ENCODE results near the gene USP25.

DNA sequence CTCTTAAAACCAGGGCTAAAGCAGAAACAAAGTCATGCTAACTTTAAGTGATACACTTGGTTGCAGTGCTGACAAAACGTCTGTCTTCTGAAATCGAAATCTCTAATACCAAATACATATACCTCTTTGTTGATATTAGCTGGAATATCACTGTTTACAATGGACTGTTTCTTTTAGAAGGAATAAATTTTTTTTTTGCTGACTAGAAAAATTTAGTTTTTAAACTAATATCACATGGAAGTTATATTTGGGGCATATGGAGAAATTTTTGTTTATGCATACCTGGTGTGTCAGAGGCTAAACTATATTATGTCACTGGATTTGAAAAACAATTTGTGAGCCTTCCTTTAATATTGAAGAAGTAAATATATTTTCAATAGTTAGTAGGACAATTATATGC, 39.1 kb downstream of the USP25 start:
- TF ChIP-seq, protein P1, sequence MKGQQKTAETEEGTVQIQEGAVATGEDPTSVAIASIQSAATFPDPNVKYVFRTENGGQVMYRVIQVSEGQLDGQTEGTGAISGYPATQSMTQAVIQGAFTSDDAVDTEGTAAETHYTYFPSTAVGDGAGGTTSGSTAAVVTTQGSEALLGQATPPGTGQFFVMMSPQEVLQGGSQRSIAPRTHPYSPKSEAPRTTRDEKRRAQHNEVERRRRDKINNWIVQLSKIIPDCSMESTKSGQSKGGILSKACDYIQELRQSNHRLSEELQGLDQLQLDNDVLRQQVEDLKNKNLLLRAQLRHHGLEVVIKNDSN (IDR thresholded peaks at IDR 0.05) = no peak
- TF ChIP-seq ZBTB7A (IDR thresholded peaks at IDR 0.05; ENCODE audit: low read depth) = no peak
- TF ChIP-seq EP300 (IDR thresholded peaks at IDR 0.05; ENCODE audit: borderline replicate concordance) = no peak
- no peak for TF ChIP-seq TCF12 (IDR thresholded peaks at IDR 0.05; ENCODE audit: low read depth)
- no peak for TF ChIP-seq YY1 (IDR thresholded peaks at IDR 0.05; ENCODE audit: low read depth)
- no peak for TF ChIP-seq CREB1 (IDR thresholded peaks at IDR 0.05; ENCODE audit: low read depth)
- TF ChIP-seq, protein P2, sequence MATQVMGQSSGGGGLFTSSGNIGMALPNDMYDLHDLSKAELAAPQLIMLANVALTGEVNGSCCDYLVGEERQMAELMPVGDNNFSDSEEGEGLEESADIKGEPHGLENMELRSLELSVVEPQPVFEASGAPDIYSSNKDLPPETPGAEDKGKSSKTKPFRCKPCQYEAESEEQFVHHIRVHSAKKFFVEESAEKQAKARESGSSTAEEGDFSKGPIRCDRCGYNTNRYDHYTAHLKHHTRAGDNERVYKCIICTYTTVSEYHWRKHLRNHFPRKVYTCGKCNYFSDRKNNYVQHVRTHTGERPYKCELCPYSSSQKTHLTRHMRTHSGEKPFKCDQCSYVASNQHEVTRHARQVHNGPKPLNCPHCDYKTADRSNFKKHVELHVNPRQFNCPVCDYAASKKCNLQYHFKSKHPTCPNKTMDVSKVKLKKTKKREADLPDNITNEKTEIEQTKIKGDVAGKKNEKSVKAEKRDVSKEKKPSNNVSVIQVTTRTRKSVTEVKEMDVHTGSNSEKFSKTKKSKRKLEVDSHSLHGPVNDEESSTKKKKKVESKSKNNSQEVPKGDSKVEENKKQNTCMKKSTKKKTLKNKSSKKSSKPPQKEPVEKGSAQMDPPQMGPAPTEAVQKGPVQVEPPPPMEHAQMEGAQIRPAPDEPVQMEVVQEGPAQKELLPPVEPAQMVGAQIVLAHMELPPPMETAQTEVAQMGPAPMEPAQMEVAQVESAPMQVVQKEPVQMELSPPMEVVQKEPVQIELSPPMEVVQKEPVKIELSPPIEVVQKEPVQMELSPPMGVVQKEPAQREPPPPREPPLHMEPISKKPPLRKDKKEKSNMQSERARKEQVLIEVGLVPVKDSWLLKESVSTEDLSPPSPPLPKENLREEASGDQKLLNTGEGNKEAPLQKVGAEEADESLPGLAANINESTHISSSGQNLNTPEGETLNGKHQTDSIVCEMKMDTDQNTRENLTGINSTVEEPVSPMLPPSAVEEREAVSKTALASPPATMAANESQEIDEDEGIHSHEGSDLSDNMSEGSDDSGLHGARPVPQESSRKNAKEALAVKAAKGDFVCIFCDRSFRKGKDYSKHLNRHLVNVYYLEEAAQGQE (IDR thresholded peaks at IDR 0.05; ENCODE audit: low read depth) = no peak
- TF ChIP-seq EGR1 (IDR thresholded peaks at IDR 0.05) = no peak
- TF ChIP-seq, protein P3, sequence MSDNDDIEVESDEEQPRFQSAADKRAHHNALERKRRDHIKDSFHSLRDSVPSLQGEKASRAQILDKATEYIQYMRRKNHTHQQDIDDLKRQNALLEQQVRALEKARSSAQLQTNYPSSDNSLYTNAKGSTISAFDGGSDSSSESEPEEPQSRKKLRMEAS (IDR thresholded peaks at IDR 0.05) = no peak
- TF ChIP-seq TAF1 (IDR thresholded peaks at IDR 0.05; ENCODE audit: low read depth) = no peak
- TF ChIP-seq FOXM1 (IDR thresholded peaks at IDR 0.05; ENCODE audit: borderline replicate concordance, low read depth) = no peak

Measured in Ishikawa (cell line).